ENCODE results near the gene COX5B.

COX5B gene

GRCh38 chr2:97653874-97654273, 8.0 kb downstream of the COX5B start:
- in situ Hi-C loops (cut with MboI; ENCODE audit: low sequenced_read_pairs), result loop anchor here (25.0 kb wide), 1 partner anchor 1592 kb away; no protein-coding TSS in a partner anchor

GRCh38 chr2:97654309-97654708, 8.4 kb downstream of the COX5B start:
- in situ Hi-C loops (cut with MboI; ENCODE audit: low sequenced_read_pairs), result loop anchor here (25.0 kb wide), 1 partner anchor 1592 kb away; no protein-coding TSS in a partner anchor

- in situ Hi-C loops (cut with MboI; ENCODE audit: low sequenced_read_pairs), result loop anchor here (25.0 kb wide), 1 partner anchor 1592 kb away; no protein-coding TSS in a partner anchor
Observed at GRCh38 chr2:97654791-97655190, 8.9 kb downstream of the COX5B start.

GRCh38 chr2:97656129-97656755, 10.4 kb downstream of the COX5B start:
- in situ Hi-C loops (cut with MboI; ENCODE audit: low sequenced_read_pairs), result loop anchor here (25.0 kb wide), 1 partner anchor 1594 kb away; no protein-coding TSS in a partner anchor

GRCh38 chr2:97656905-97657587, 11.2 kb downstream of the COX5B start:
- in situ Hi-C loops (cut with MboI; ENCODE audit: low sequenced_read_pairs), result loop anchor here (25.0 kb wide), 1 partner anchor 1595 kb away; no protein-coding TSS in a partner anchor

GRCh38 chr2:97657986-97658690, 12.3 kb downstream of the COX5B start:
- in situ Hi-C loops (cut with MboI; ENCODE audit: low sequenced_read_pairs), result loop anchor here (25.0 kb wide), 1 partner anchor 1596 kb away; no protein-coding TSS in a partner anchor

GRCh38 chr2:97658691-97659157, 12.9 kb downstream of the COX5B start:
- in situ Hi-C loops (cut with MboI; ENCODE audit: low sequenced_read_pairs), result loop anchor here (25.0 kb wide), 1 partner anchor 1596 kb away; no protein-coding TSS in a partner anchor

- in situ Hi-C loops (cut with MboI; ENCODE audit: low sequenced_read_pairs), result loop anchor here (25.0 kb wide), 1 partner anchor 1597 kb away; no protein-coding TSS in a partner anchor
Observed at GRCh38 chr2:97659256-97660043, 13.6 kb downstream of the COX5B start.

GRCh38 chr2:97660044-97660774, 14.3 kb downstream of the COX5B start:
- in situ Hi-C loops (cut with MboI; ENCODE audit: low sequenced_read_pairs), result loop anchor here (25.0 kb wide), 1 partner anchor 1598 kb away; no protein-coding TSS in a partner anchor

- in situ Hi-C loops (cut with MboI; ENCODE audit: low sequenced_read_pairs), result loop anchor here (25.0 kb wide), 1 partner anchor 1599 kb away; no protein-coding TSS in a partner anchor
Observed at GRCh38 chr2:97660775-97661389, 15.0 kb downstream of the COX5B start.

- in situ Hi-C loops (cut with MboI; ENCODE audit: low sequenced_read_pairs), result loop anchor here (25.0 kb wide), 1 partner anchor 1600 kb away; no protein-coding TSS in a partner anchor
Observed at GRCh38 chr2:97661927-97662326, 16.1 kb downstream of the COX5B start.

GRCh38 chr2:97662386-97662894, 16.6 kb downstream of the COX5B start:
- in situ Hi-C loops (cut with MboI; ENCODE audit: low sequenced_read_pairs), result loop anchor here (25.0 kb wide), 1 partner anchor 1600 kb away; no protein-coding TSS in a partner anchor

GRCh38 chr2:97662895-97663625, 17.2 kb downstream of the COX5B start:
- in situ Hi-C loops (cut with MboI; ENCODE audit: low sequenced_read_pairs), result loop anchor here (25.0 kb wide), 1 partner anchor 1601 kb away; no protein-coding TSS in a partner anchor

GRCh38 chr2:97663626-97663961, 17.7 kb downstream of the COX5B start:
- in situ Hi-C loops (cut with MboI; ENCODE audit: low sequenced_read_pairs), result loop anchor here (25.0 kb wide), 1 partner anchor 1601 kb away; no protein-coding TSS in a partner anchor

- in situ Hi-C loops (cut with MboI; ENCODE audit: low sequenced_read_pairs), result loop anchor here (25.0 kb wide), 1 partner anchor 1602 kb away; no protein-coding TSS in a partner anchor
Observed at GRCh38 chr2:97663962-97664635, 18.2 kb downstream of the COX5B start, which contains the start of gene ACTR1B. Gene ACTR1B, minus strand, starts transcription at chr2:97664044. Its CDS starts 154 bp downstream, at chr2:97663890.

- in situ Hi-C loops (cut with MboI; ENCODE audit: low sequenced_read_pairs), result loop anchor here (25.0 kb wide), 1 partner anchor 1602 kb away; no protein-coding TSS in a partner anchor
Observed at GRCh38 chr2:97664636-97664970, 18.7 kb downstream of the COX5B start.

GRCh38 chr2:97669448-97669847, 23.6 kb downstream of the COX5B start, which contains the start of gene C2orf92:
Gene C2orf92, plus strand, starts transcription at chr2:97669713. Its CDS starts 76 bp downstream, at chr2:97669789.
- in situ Hi-C loops (cut with MboI; ENCODE audit: low sequenced_read_pairs), result loop anchor here (25.0 kb wide), 1 partner anchor 1607 kb away; no protein-coding TSS in a partner anchor
